Measurements from ENCODE around the gene ZIC2.

Gene ZIC2

DNA sequence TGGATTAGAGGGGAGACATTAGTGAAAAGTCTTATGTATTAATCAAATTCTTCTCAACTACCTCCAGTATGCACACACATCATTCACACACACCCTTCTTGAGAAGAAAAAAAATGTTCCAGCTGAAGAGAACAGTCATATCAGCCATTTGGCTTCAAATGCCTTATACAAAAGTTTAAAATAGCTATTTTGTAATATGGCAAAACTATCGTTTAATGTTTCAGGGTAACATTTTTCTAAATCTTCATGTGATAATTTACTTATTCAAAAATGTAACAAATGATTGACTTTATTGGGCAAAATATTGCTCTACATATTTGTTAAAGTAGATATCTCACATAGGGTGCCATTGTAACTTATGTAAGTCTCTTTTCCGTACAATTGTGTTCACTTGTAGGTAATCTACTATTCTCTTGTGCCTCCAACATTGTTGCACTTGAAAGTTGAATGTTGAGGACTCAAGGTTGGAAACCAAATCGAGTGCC is 13.6 kb downstream of the ZIC2 start:
- TF ChIP-seq TOX (CRISPR knock-in tag; IDR thresholded peaks at IDR 0.05; ENCODE audit: borderline replicate concordance) (no peak), CSDC2 (CRISPR knock-in tag; IDR thresholded peaks at IDR 0.05) (no peak), GLIS3 (CRISPR knock-in tag; IDR thresholded peaks at IDR 0.05) (no peak), BACH2 (CRISPR knock-in tag; IDR thresholded peaks at IDR 0.05; ENCODE audit: borderline replicate concordance) (no peak), ZNF70 (CRISPR knock-in tag; IDR thresholded peaks at IDR 0.05) (no peak), SNAI2 (CRISPR knock-in tag; IDR thresholded peaks at IDR 0.05) (no peak), OSR1 (CRISPR knock-in tag; IDR thresholded peaks at IDR 0.05) (no peak)
- ATAC-seq, result no peak

DNA sequence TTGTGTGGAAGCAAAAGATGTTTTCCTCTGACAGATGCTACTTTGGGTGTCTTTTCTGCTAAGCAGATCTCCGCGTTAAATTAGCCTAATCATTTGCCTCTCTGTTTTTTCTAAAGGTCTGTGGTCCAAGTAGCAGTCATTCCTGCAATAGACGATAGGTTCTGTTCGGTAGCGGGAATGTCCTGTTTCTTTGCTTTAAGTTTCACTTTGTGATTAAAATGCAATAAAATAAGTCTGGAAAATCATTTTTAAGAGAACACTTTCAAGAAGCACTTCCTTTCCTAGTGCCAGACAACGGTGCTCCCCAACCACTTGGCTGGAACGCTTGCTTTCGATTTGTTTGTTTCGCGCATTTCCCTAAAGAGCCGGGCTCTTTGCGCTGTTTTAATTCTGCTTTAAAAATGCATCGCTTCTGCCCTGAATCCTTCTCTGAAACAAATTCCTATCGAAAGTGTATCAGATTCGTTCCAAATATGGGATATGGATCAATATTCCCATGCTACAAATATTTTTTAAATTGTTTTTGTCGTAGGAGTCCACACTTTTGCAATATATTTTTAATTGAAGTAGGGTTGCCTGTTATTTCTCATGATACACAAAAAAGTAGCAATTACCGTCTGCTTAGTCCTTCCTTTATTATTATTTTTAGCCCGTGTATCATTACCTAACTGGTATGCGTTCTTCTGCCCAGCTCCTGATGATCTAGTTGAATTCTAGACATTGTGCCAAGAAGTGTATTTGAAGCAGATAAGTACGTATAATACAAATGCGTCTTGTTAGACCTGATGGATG is 14.2 kb downstream of the ZIC2 start:
- TF ChIP-seq GLIS3 (CRISPR knock-in tag; IDR thresholded peaks at IDR 0.05) (no peak), OSR1 (CRISPR knock-in tag; IDR thresholded peaks at IDR 0.05) (no peak), RARB (CRISPR knock-in tag; IDR thresholded peaks at IDR 0.05) (no peak), ARNTL (CRISPR knock-in tag; IDR thresholded peaks at IDR 0.05; ENCODE audit: borderline replicate concordance, low read depth) (no peak)
- TF ChIP-seq, protein P1, sequence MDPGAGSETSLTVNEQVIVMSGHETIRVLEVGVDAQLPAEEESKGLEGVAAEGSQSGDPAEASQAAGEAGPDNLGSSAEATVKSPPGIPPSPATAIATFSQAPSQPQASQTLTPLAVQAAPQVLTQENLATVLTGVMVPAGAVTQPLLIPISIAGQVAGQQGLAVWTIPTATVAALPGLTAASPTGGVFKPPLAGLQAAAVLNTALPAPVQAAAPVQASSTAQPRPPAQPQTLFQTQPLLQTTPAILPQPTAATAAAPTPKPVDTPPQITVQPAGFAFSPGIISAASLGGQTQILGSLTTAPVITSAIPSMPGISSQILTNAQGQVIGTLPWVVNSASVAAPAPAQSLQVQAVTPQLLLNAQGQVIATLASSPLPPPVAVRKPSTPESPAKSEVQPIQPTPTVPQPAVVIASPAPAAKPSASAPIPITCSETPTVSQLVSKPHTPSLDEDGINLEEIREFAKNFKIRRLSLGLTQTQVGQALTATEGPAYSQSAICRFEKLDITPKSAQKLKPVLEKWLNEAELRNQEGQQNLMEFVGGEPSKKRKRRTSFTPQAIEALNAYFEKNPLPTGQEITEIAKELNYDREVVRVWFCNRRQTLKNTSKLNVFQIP (CRISPR knock-in tag; IDR thresholded peaks at IDR 0.05; ENCODE audit: borderline replicate concordance, low read depth), result no peak
- no peak for ATAC-seq

DNA sequence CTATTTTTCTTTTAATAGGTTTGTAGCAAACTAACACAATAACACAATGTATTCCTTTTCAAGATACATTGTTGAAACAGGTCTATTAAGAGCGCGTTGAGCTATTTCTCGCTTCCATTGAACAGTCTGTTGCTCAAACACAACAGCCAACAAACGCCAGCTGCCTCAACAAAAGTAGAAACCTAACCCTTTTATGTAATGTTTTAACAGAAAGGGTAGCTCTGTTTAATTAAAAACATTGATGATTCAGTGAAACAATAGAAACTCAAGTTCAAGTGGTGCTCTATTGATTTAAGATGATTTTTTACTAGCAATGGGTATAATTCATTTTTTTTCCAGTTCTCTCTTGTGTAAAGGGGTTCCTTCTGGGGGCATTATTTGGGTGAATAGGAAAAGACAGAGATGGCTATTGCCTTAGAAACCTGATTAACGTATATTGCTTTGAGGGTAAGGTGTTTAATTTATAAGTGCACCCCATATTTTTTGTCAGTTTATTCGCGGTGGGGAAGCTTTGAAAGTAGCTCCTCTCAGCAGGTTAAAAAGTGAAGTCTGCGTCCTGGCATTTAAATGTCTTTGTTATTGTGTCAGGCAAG is 14.9 kb downstream of the ZIC2 start:
- no peak for ATAC-seq
- TF ChIP-seq, protein P2, sequence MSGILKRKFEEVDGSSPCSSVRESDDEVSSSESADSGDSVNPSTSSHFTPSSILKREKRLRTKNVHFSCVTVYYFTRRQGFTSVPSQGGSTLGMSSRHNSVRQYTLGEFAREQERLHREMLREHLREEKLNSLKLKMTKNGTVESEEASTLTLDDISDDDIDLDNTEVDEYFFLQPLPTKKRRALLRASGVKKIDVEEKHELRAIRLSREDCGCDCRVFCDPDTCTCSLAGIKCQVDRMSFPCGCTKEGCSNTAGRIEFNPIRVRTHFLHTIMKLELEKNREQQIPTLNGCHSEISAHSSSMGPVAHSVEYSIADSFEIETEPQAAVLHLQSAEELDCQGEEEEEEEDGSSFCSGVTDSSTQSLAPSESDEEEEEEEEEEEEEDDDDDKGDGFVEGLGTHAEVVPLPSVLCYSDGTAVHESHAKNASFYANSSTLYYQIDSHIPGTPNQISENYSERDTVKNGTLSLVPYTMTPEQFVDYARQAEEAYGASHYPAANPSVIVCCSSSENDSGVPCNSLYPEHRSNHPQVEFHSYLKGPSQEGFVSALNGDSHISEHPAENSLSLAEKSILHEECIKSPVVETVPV (CRISPR knock-in tag; IDR thresholded peaks at IDR 0.05), result no peak
- TF ChIP-seq ESRRG (CRISPR knock-in tag; IDR thresholded peaks at IDR 0.05), result no peak
- TF ChIP-seq ARNTL (CRISPR knock-in tag; IDR thresholded peaks at IDR 0.05; ENCODE audit: borderline replicate concordance, low read depth), result no peak
- TF ChIP-seq PPARA (CRISPR knock-in tag; IDR thresholded peaks at IDR 0.05; ENCODE audit: borderline replicate concordance), result no peak
- TF ChIP-seq SNAI2 (CRISPR knock-in tag; IDR thresholded peaks at IDR 0.05), result no peak
- TF ChIP-seq, protein P3, sequence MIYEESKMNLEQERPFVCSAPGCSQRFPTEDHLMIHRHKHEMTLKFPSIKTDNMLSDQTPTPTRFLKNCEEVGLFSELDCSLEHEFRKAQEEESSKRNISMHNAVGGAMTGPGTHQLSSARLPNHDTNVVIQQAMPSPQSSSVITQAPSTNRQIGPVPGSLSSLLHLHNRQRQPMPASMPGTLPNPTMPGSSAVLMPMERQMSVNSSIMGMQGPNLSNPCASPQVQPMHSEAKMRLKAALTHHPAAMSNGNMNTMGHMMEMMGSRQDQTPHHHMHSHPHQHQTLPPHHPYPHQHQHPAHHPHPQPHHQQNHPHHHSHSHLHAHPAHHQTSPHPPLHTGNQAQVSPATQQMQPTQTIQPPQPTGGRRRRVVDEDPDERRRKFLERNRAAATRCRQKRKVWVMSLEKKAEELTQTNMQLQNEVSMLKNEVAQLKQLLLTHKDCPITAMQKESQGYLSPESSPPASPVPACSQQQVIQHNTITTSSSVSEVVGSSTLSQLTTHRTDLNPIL (CRISPR knock-in tag; IDR thresholded peaks at IDR 0.05; ENCODE audit: low read depth), result no peak
- TF ChIP-seq TOX (CRISPR knock-in tag; IDR thresholded peaks at IDR 0.05; ENCODE audit: borderline replicate concordance), result no peak
- TF ChIP-seq, protein P1 (CRISPR knock-in tag; IDR thresholded peaks at IDR 0.05; ENCODE audit: borderline replicate concordance, low read depth), result no peak
- no peak for TF ChIP-seq ZFP30 (CRISPR knock-in tag; IDR thresholded peaks at IDR 0.05)
- no peak for TF ChIP-seq ZNF565 (CRISPR knock-in tag; conservative IDR thresholded peaks at IDR 0.05; ENCODE audit: low read depth)
- TF ChIP-seq TCF4 (CRISPR knock-in tag; IDR thresholded peaks at IDR 0.05; ENCODE audit: borderline replicate concordance), result no peak
- TF ChIP-seq RARB (CRISPR knock-in tag; IDR thresholded peaks at IDR 0.05), result no peak
- TF ChIP-seq BACH2 (CRISPR knock-in tag; IDR thresholded peaks at IDR 0.05; ENCODE audit: borderline replicate concordance), result no peak
- TF ChIP-seq, protein P4, sequence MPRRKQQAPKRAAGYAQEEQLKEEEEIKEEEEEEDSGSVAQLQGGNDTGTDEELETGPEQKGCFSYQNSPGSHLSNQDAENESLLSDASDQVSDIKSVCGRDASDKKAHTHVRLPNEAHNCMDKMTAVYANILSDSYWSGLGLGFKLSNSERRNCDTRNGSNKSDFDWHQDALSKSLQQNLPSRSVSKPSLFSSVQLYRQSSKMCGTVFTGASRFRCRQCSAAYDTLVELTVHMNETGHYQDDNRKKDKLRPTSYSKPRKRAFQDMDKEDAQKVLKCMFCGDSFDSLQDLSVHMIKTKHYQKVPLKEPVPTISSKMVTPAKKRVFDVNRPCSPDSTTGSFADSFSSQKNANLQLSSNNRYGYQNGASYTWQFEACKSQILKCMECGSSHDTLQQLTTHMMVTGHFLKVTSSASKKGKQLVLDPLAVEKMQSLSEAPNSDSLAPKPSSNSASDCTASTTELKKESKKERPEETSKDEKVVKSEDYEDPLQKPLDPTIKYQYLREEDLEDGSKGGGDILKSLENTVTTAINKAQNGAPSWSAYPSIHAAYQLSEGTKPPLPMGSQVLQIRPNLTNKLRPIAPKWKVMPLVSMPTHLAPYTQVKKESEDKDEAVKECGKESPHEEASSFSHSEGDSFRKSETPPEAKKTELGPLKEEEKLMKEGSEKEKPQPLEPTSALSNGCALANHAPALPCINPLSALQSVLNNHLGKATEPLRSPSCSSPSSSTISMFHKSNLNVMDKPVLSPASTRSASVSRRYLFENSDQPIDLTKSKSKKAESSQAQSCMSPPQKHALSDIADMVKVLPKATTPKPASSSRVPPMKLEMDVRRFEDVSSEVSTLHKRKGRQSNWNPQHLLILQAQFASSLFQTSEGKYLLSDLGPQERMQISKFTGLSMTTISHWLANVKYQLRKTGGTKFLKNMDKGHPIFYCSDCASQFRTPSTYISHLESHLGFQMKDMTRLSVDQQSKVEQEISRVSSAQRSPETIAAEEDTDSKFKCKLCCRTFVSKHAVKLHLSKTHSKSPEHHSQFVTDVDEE (CRISPR knock-in tag; IDR thresholded peaks at IDR 0.05), result no peak

All from SK-N-SH treated with all-trans-retinoic acid at 6 μM for 48 hours (cell line).